ENCODE results near the gene PDCD1LG2.

The PDCD1LG2 gene

DNA sequence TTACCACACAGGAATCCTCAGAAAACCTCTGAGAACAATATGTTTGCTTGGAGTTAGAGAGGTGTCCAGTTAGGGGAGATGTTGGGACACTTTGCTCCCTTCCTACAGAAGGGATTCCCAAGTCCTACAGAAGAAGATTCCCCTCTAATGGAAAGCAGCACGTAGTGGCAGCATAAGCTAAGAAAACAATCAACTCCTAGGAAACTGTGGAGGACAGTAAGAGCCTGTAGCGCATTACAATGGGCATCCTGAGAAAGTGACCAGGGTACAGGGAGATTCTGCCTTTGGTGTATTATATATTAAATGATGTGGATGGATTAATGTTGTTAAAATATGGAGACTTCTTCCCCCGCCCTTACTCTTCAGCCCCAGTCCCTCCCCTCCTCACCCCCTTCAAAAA lies 104.7 kb downstream of the PDCD1LG2 start:
- no peak for DNase-seq

DNA sequence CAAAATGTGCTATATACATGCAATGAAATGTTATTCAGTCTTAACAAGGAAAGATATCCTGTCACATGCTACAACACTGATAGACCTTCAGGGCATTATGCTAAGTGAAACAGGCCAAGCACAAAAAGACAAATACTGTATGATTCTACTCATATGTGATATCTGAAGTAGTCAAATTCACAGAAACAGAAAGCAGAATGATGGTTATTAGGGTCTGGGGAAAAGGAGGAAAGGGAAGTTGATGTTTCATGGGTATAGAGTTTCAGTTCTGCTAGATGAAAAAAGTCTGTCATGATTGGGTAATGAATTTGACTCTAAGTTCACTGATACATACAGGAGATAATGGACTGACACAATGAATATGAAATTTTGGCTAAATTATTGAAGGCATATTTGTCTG lies 107.4 kb downstream of the PDCD1LG2 start:
- no peak for DNase-seq

DNA sequence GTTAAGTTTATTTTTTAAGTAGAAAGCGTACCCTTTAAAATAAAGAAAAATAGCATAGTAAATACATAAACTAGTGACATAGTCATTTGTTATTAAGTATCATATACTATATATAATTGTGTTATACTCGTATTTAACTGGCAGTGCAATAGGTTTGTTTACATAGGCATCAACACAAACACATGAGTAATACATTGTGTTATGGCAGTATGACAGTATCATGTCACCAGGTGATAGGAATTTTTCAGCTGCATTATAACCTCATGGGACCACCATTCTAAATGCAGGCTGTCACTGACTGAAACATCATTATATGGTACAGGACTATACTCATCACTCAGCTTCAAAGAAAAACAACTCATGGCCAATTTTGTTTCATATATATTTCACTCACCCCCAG lies 110.2 kb downstream of the PDCD1LG2 start:
- no peak for DNase-seq

All from activated effector memory CD4-positive, alpha-beta T cell treated with Interleukin-2 at 50 U/mL for 16 hours (primary cell).